A673 (cell line): ENCODE results near the gene NHERF1.

Experiments
- CTCF ChIP-seq: fragments of 300-800, 200-600 bp; sonication (generic); conservative IDR thresholded peaks from 2 replicates; pipeline ENCODE4 v1.5.1; 2017; ENCODE audit warnings: low read depth, mild to moderate bottlenecking, antibody characterized with exemption, low read length, moderate library complexity, mixed read lengths
- EZH2 ChIP-seq: fragments of 200-600 bp; sonication (generic); IDR thresholded peaks from 2 replicates; pipeline ENCODE4 v1.6.1; 2017; ENCODE audit warnings: borderline replicate concordance, low read depth, mild to moderate bottlenecking, mixed read lengths, antibody characterized with exemption, low read length; ENCODE audit not compliant: poor library complexity, severe bottlenecking

DNA sequence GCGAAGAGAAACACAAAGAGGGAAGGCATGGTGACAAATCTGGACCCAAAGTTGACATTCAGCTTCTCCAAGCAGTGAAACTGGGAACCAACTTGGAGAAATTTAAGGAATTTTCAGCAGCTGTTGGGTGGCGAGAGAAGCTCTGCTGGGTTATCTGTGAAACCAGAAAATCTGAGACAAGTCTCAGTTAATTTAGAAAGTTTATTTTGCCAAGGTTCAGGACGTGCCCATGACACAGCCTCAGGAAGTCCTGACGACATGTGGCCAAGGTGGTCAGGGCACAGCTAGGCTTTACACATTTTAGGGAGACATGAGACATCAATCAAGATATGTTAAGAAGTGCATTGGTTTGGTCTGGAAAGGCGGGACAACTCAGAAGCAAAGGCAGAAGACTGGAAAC, 24.5 kb upstream of the NHERF1 start:
- TF ChIP-seq CTCF = no peak
- no peak for TF ChIP-seq EZH2
